Glomerular visceral epithelial cell (primary cell): ENCODE data around the gene TMC4.
"Not testable (repeated sequence)": the region's sequence is repeated elsewhere in the genome, so short reads cannot be mapped to it uniquely, and the experiment has no call there.

Experiments
- DNase-seq: peaks from one replicate; pipeline ENCODE4 v3.0.0-alpha.2; 2016; ENCODE audit errors: extremely low spot score

Gene TMC4

GRCh38 chr19:54179921-54180461, 7.0 kb upstream of the TMC4 start:
- DNase-seq = peak; percentile 37

GRCh38 chr19:54179262-54179852, 6.4 kb upstream of the TMC4 start:
- DNase-seq = no peak

GRCh38 chr19:54178581-54179261, 5.8 kb upstream of the TMC4 start:
- no peak for DNase-seq

DNA sequence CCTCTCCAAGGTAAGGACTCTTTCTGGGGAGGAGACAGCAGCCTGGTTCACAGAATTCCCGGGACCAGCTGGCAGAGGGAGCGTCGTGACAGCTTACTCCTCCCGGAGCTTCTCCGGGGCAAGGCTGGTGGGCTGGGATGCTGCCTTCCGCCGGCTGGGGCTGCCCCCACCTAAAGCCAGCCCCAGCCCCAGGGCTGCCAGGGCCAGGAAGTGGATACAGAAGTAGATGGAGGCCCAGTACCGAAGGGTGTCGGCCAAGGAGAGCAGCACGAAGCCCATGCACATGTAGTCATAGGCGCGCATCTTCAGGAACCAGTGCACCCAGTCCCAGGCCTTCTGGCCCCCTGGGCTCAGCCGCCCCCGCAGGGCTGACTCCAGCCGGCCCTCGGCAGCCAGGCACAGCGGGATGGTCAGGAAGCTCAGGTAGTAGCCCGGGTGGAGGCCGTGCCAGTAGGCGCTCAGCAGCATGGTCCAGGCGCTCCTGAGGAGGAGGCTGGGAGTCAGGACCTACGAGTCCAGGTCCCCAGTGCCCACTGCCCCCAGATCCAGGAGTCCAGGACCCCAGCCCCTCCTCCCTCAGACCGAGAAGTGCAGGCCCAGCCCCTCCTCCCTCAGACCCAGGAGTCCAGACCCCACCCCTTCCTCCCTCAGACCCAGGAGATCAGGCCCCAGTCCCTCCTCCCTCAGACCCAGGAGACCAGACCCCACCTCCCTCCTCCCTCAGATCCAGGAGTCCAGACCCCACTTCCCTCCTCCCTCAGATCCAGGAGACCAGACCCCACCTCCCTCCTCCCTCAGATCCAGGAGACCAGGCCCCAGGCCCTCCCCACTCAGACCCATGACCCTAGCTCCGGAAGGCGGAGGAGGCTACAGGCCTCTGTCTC, 1.2 kb upstream of the TMC4 start:
- DNase-seq = no peak

GRCh38 chr19:54173359-54173699, 369 bp upstream of the TMC4 start:
- no peak for DNase-seq

DNA sequence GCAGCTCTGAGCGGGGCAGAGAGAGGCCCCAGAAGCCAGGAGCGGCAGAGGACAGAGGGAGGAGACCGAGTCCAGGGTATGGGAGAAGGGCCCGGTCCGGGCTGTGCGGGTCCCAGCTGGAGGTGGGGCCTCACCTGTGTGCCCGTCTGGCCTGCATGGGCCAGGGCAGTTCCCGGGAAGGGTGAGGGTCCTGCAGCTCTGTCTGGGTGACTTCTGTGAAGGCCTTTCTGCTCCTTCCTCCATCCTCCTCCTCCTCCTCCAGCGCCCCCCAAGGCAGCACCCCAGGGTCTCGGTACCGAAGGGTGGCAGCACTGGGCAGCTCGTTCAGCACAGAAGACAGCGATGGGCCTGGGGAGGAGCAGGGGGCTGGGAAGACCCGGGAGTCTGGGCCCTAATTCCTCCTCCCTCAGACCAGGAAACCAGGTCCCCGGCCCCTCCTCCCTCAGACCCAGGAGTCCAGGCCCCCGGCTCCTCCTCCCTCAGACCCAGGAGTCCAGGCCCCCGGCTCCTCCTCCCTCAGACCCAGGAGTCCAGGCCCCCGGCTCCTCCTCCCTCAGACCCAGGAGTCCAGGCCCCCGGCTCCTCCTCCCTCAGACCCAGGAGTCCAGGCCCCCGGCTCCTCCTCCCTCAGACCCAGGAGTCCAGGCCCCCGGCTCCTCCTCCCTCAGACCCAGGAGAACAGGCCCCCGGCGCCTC, 1.1 kb downstream of the TMC4 start:
- not testable (repeated sequence) for DNase-seq

GRCh38 chr19:54169149-54169740, 3.7 kb downstream of the TMC4 start:
- DNase-seq = no peak

DNA sequence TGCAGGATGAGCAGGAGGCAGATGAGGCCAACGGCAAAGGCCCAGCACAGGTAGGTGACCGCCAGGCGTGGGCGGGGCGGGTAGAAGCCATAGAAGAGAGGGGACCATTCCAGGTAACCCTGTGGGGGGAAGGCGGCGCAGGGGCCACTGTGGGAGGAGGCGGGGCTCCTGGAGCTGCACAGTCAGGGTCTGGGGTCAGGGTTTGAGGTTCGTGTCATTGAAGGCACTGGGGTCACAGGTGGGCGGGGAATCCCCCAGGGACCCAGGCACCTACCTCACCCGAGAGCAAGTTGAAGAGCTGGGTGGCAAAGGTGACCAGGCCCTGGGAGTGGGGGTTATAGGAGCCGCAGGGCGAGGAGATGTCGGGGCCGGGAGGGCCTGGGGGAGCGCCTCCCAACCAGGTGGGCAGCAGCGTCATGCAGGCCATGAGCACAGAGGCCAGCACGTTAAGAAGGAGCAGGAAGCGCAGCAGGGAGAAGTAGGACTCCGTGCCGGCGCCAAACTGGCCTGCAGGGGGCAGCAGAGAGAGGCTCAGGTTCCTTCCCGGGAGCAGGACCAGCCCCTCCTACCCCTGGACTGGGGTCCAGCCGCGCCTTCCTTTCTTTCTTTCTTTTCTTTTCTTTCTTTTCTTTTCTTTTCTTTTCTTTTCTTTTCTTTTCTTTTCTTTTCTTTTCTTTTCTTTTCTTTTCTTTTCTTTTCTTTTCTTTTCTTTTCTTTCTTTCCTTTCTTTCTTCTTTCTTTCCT, 4.6 kb downstream of the TMC4 start:
- peak; percentile 90 for DNase-seq

DNA sequence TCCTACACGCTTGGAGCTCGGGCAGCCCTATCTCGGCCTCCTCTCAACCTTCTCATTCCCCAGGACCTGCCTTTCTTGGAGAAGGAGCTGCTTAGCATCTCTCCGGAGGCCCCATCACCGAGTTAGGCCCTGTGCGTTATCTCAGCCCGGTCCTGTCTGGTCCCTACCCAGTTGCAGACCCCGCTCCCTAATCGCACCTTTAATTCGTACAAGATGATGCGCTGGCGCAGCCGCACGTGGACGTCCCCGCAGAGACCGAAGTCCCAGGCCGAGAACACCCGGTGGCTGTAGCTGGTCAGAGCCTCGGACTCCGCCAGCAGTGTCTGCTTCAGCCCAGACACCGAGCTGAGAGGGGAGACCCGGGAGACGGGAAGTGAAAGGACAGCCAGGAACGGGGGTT, 7.7 kb downstream of the TMC4 start:
- DNase-seq = no peak

DNA sequence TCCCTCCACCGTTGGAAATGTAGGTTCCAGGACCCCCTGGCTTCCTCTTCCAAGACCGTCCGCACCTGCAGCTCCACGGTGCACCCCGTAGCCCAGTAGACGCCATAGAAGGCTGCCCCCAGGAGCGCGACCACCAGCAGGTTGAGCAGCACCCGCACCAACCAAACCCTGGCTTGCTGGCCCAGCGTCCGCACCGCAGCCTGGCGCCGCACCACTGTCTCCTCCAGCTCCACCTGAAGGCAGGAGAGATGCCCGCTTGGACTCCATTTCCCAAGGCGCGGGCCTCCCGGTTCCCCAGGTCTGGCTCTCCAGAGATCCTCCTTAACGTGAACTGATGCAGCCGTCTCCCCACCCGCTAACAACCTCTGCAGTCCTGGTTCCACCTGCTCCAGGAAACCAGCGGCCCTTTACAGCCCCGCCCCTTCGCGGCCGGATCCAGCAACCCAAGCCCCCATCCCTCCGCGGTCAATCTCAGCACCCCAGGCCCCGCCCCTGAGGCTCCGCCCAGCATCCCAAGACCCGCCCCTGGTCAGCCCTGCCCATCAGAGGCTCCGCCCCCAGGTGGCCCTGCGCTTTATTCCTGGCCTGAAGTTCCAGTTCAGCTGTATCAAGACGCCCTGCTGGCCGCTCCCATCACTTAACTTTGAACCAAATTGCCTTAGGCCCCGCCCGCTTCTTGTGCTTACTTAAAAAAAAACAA, 8.4 kb downstream of the TMC4 start:
- DNase-seq = peak; percentile 66

DNA sequence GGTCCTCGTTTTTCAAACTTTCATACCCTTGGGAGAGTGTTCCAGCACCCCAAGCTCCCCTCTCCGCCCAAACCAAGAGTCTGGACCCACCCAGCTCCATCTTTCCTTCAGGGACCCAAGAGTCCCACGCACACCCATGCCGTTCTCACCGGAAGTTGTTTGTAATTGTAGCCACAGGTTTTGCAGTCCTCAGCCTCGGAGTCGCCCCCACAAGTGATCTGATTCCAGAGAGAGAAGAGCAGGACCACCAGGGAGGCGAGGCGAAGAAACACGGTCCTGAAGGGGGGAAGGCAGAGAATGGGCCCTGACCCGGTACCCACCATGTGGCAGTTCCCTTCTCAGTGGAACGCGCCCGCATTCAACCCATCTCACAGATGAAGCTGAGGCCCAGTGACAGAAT, 10.1 kb downstream of the TMC4 start:
- DNase-seq = no peak

GRCh38 chr19:54162241-54162805, 10.6 kb downstream of the TMC4 start:
- DNase-seq = peak; percentile 70

GRCh38 chr19:54160854-54161253, 12.1 kb downstream of the TMC4 start:
- DNase-seq = peak; percentile 41

GRCh38 chr19:54160182-54160811, 12.7 kb downstream of the TMC4 start:
- peak; percentile 40 for DNase-seq

DNA sequence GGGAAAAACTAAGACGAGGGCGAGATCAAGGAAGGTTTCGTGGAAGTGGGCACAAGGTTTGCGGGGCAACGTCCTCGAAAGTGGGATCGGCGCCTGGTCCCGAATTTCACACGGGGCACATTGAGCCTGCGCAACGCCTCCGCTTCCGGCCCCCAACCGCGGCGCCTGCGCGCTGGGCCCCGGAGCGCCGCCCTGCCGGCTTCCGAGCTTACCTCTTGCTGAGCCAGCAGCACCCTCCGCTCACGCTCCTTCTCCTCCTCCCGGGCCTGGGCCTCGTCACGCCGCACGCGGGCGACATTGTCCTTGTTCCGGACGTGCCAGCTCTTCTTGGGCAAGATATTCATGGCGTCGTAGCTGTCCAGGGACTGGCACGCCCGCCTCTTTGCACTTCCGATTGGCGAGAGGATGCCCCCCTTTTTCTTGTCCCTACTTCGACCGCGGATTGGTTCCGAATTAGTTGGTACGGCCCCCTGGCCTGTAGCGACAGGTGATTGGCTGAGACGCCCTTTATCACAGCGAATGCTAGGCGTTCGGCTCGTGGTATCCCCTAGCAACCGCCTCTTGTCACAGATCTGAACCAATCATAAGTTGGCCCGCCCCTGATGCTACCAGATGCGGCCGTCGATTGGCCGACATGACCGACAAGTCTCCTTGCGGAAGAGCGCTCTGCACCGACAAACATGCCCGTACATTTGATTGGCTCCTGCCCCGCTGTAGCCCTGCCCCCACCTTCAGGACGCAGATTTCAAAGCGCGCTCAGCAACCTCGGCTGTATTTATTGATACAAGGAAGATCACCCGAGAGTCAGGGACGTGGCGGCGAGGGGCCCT, 13.4 kb downstream of the TMC4 start, which contains the start of gene LENG1:
LENG1 (minus strand) TSS at position 370 of the 830 bp plus-strand sequence; CDS start at position 344, 26 bp downstream.
- DNase-seq = peak; percentile 100

GRCh38 chr19:54158812-54159351, 14.1 kb downstream of the TMC4 start:
- no peak for DNase-seq

DNA sequence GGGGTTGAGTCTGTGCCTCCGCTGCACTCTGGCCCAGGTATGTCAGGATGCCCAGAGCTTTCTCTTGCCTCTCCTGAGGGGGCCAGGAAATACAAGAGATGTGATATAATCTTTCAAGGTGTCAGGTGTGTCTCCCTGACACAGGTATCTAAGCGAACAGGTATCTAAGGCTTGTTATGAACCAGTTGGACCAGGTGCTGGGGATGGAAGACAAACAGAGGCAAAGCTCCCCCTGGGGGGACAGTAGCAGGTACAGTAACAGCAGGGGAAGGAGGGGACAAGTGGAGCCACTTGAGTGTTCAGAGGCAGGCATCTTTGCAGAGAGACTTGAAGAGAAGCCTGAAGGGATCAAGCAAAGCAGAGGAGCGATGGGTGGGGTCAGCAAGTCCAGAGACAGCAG, 16.0 kb downstream of the TMC4 start:
- DNase-seq = no peak

DNA sequence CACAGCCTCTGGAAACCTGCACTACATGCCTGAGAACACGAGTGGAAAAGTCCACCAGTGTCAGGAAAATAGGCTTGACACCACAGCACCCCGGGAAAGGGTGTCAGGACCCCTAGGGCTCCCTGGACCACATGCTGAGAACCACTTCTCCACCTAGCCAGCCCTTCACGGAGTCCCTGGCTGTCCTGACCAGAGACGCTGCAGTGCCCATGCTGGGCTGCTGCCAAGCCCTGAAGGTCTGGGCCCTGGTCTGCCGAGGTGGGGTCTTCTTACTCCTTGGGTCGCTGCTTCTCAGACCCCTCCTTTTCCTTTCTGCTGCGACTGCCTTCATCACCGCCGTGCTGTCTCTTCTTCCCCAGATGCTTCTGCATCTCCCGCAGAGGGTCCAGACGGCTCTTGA, 16.5 kb downstream of the TMC4 start:
- DNase-seq = no peak
